Panc1 (cell line): ENCODE data around the gene ARHGEF39. TPM values are rescaled to one million over a fixed set of nuclear protein-coding genes. Genes with fewer than 3 reads are reported as not detected.

Source experiments
- ATAC-seq: fragments of 200-7000 bp; cut with Tn5 transposase; 2 replicates; pipeline ENCODE4 v1.9.1; 2020; ENCODE audit warnings: mild to moderate bottlenecking, moderate library complexity
- BruUV-seq: library from RNA; stranded (reverse); fragments of 400-500 nt; replicated peaks from 2 replicates; lab custom pipeline; 2021; lab: Mats Ljungman, UMichigan
- CTCF ChIA-PET: fragments of 300-600 bp; sonication (Branson Sonifier 250); formaldehyde crosslinking; loops from one replicate; lab custom pipeline; 2022; ENCODE audit warnings: antibody characterized with exemption; lab: Charles Lee
- POLR2A ChIA-PET: fragments of 300-600 bp; sonication (Branson Sonifier 250); formaldehyde crosslinking; loops from one replicate; lab custom pipeline; 2022; ENCODE audit warnings: antibody characterized with exemption; lab: Charles Lee
- DNase-seq: peaks from one replicate; pipeline ENCODE4 v3.0.0-alpha.2; 2010; ENCODE audit warnings: low read depth, low spot score
- H3K27ac ChIP-seq: 2 replicates; pipeline ENCODE4 v1.5.1; 2011; ENCODE audit warnings: mild to moderate bottlenecking, low read length, inconsistent platforms
- H3K27me3 ChIP-seq: fragments of 200-500 bp; sonication (Bioruptor generic); 2 replicates; pipeline ENCODE4 v1.6.0; 2014; ENCODE audit warnings: low read length, inconsistent platforms; ENCODE audit not compliant: control insufficient read depth, insufficient read depth
- H3K36me3 ChIP-seq: fragments of 200-500 bp; sonication (Bioruptor generic); 2 replicates; pipeline ENCODE4 v1.5.1; 2014; ENCODE audit warnings: inconsistent platforms, mild to moderate bottlenecking, low read length, moderate library complexity; ENCODE audit not compliant: control insufficient read depth, insufficient read depth
- H3K4me1 ChIP-seq: 2 replicates; pipeline ENCODE4 v1.5.1; 2011; ENCODE audit warnings: inconsistent platforms, mild to moderate bottlenecking, low read length, moderate library complexity; ENCODE audit not compliant: control insufficient read depth, insufficient read depth
- H3K4me3 ChIP-seq, 2 experiments: 2 replicates each; pipeline ENCODE4 v1.5.1; 2011 to 2012; ENCODE audit warnings: low read depth in 2 of 2, low read length in 2 of 2, mild to moderate bottlenecking in 2 of 2, inconsistent platforms in 1 of 2, moderate library complexity in 1 of 2
- H3K9me3 ChIP-seq: fragments of 200-500 bp; sonication (Bioruptor generic); 2 replicates; pipeline ENCODE4 v1.5.1; 2014; ENCODE audit warnings: low read depth, mild to moderate bottlenecking, inconsistent platforms, low read length, moderate library complexity; ENCODE audit not compliant: control insufficient read depth, insufficient read depth
- CTCF ChIP-seq: fragments of 450-650 bp; IDR thresholded peaks from 2 replicates; pipeline ENCODE4 v1.5.1; 2017; ENCODE audit warnings: mild to moderate bottlenecking
- POLR2AphosphoS5 ChIP-seq: IDR thresholded peaks from 2 replicates; pipeline ENCODE4 v1.6.1; 2012; ENCODE audit warnings: mild to moderate bottlenecking, low read depth, low read length, moderate library complexity
- REST ChIP-seq, 2 experiments: IDR thresholded peaks; 2 replicates each; pipeline ENCODE4 v1.6.1; 2011 to 2012; ENCODE audit warnings: low read depth in 2 of 2, control low read depth in 1 of 2, low read length in 1 of 2, mild to moderate bottlenecking in 1 of 2, moderate library complexity in 1 of 2; ENCODE audit not compliant: insufficient read depth in 1 of 2
- SIN3A ChIP-seq: IDR thresholded peaks from 2 replicates; pipeline ENCODE4 v1.6.1; 2012; ENCODE audit warnings: low read depth, mild to moderate bottlenecking, low read length, moderate library complexity, borderline replicate concordance; ENCODE audit not compliant: insufficient read depth
- TCF7L2 ChIP-seq: IDR thresholded peaks from 2 replicates; pipeline ENCODE4 v1.6.1; 2011; ENCODE audit warnings: mild to moderate bottlenecking, low read depth, low read length, inconsistent platforms
- in situ Hi-C: cut with HindIII; loops from 2 replicates; pipeline ENCODE4 v1.10.0; 2016; ENCODE audit warnings: low sequenced_read_pairs, low pct_unique_long_range_greater_than_20kb
- intact Hi-C: fragments of 100-400 bp; cut with micrococcal nuclease; formaldehyde crosslinking; loops from one replicate; pipeline ENCODE4 v1.10.0; 2022; ENCODE audit not compliant: unreplicated experiment
- total RNA-seq: library from RNA; stranded (reverse); gene quantifications from one replicate; pipeline ENCODE4 v1.2.1, GENCODE V29; 2021; ENCODE audit not compliant: unreplicated experiment

Gene ARHGEF39
- total RNA-seq, 1 experiment from 2014 or later = 34.0 TPM

GRCh38 chr9:35656831-35657545, 8.0 kb downstream of the ARHGEF39 start:
- no TSS peak for BruUV-seq
- peak overlapping the region; percentile 43 to 70 for H3K4me3 ChIP-seq
- ATAC-seq = peak; percentile 23
- intact Hi-C loops (loop anchor here (5.0 to 10.0 kb wide), 3 partner anchors 35 to 158 kb away; partner anchors contain the start of genes HINT2 and SPAG8), in situ Hi-C loops (no loop called here)
- no peaks in the 10 kb centered on the region for H3K9me3 ChIP-seq
- peak overlapping the region; percentile 36 for H3K27ac ChIP-seq
- H3K4me1 ChIP-seq = peaks cover 33% of the 10 kb centered on the region
- H3K27me3 ChIP-seq = no peaks in the 10 kb centered on the region
- TF ChIP-seq CTCF (no peak), TCF7L2 (no peak)
- ChIA-PET POLR2A (no interaction called here), CTCF (interaction anchor here (1.1 to 1.6 kb wide), 2 partner anchors 33 to 53 kb away, joined by 4 read pairs; partner anchors contain the start of gene TPM2)
- no peak for DNase-seq
- H3K36me3 ChIP-seq = peaks cover 3% of the 10 kb centered on the region

- CTCF ChIA-PET = no interaction called here
- H3K27ac ChIP-seq = no peak overlapping the region
Measured at GRCh38 chr9:35656348-35656747, 8.6 kb downstream of the ARHGEF39 start.

More at GRCh38 chr9:35656348-35656747, 8.6 kb downstream of the ARHGEF39 start:
- Histone ChIP-seq H3K4me3 (peak overlapping the region in 1 of 2 experiments; percentile 70; a peak in 1 of 4 replicates), H3K4me1 (peaks cover 27% of the 10 kb centered on the region), H3K36me3 (peaks cover 2% of the 10 kb centered on the region), H3K9me3 (no peaks in the 10 kb centered on the region), H3K27me3 (no peaks in the 10 kb centered on the region)
- intact Hi-C loops (loop anchor here (5.0 to 10.0 kb wide), 3 partner anchors 36 to 158 kb away; partner anchors contain the start of genes HINT2 and SPAG8), in situ Hi-C loops (no loop called here)
- DNase-seq = no peak
- no TSS peak for BruUV-seq
- ATAC-seq = no peak
- POLR2A ChIA-PET = interaction anchor here (0.6 kb wide), 1 partner anchor 30 kb away, joined by 14 read pairs; no protein-coding TSS in a partner anchor
- TF ChIP-seq SIN3A (no peak), CTCF (no peak), REST (IDR thresholded peaks at IDR 0.05; ENCODE audit: insufficient read depth in 1 of 2, low read depth in 2 of 2, low read length in 1 of 2) (no peak), POLR2AphosphoS5 (no peak), TCF7L2 (no peak)
